ENCODE measurements around the gene NSG2.
A peak's percentile ranks its signal among the peaks of the same experiment; 100 is the strongest.

NSG2 gene

DNA sequence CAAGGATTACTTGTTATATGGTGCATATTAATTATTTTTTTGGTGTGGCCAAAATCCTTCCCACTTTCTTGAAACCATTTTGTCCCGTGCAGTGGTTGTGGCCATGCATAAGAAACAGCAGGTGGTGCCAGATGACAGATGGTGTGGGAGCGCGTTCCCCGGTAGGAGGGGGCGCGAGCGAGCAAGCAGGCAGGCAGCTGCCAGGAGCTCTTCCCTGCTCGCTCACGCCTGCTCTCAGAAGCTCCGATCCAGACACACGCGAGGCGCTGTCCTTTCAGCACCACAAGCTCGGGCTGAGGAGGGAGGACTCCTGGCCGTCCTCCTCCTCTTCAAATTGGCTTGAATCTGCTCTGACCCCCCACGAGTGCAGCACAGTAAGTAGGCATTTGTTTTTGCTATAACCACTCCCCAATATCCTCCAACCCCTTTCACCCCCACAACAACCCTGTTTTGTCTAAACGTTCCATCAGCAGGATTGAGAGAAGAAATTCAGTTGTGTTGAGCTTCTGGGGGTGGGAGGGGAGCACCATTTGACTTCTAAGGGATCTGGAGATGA is at the start of gene NSG2:
Gene NSG2, plus strand, starts transcription at position 237 of the 556 bp plus-strand sequence. CDS start 1,050 bp downstream, outside the sequence.
- CTCF ChIA-PET, result interaction anchor here (0.6 to 8.4 kb wide), 24 partner anchors 9 to 487 kb away, joined by 3 to 509 read pairs (median 4); no protein-coding TSS in a partner anchor
- H3K4me3 ChIP-seq (ENCODE audit: low read depth, low read length), result no peak within 1 kb of the TSS
- POLR2A ChIA-PET, result interaction anchor here (0.8 kb wide), 1 partner anchor 266 kb away, joined by 3 read pairs; no protein-coding TSS in a partner anchor
- peak; percentile 41 for DNase-seq (ENCODE audit: low read depth, low spot score)
- TF ChIP-seq, protein P1, sequence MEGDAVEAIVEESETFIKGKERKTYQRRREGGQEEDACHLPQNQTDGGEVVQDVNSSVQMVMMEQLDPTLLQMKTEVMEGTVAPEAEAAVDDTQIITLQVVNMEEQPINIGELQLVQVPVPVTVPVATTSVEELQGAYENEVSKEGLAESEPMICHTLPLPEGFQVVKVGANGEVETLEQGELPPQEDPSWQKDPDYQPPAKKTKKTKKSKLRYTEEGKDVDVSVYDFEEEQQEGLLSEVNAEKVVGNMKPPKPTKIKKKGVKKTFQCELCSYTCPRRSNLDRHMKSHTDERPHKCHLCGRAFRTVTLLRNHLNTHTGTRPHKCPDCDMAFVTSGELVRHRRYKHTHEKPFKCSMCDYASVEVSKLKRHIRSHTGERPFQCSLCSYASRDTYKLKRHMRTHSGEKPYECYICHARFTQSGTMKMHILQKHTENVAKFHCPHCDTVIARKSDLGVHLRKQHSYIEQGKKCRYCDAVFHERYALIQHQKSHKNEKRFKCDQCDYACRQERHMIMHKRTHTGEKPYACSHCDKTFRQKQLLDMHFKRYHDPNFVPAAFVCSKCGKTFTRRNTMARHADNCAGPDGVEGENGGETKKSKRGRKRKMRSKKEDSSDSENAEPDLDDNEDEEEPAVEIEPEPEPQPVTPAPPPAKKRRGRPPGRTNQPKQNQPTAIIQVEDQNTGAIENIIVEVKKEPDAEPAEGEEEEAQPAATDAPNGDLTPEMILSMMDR (IDR thresholded peaks at IDR 0.05; ENCODE audit: insufficient read depth, low read length, missing control alignments), result peak; percentile 71

GRCh38 chr5:173997331-173997730 is 48.2 kb upstream of the NSG2 start:
- DNase-seq (ENCODE audit: low read depth, low spot score), result no peak
- ChIA-PET POLR2A (no interaction called here), CTCF (interaction anchor here (0.5 to 2.1 kb wide), 3 partner anchors 24 to 320 kb away, joined by 3 to 6 read pairs (median 4); no protein-coding TSS in a partner anchor)
- TF ChIP-seq, protein P1 (IDR thresholded peaks at IDR 0.05; ENCODE audit: insufficient read depth, low read length, missing control alignments), result no peak
- no peak overlapping the region for H3K4me3 ChIP-seq (ENCODE audit: low read depth, low read length)

DNA sequence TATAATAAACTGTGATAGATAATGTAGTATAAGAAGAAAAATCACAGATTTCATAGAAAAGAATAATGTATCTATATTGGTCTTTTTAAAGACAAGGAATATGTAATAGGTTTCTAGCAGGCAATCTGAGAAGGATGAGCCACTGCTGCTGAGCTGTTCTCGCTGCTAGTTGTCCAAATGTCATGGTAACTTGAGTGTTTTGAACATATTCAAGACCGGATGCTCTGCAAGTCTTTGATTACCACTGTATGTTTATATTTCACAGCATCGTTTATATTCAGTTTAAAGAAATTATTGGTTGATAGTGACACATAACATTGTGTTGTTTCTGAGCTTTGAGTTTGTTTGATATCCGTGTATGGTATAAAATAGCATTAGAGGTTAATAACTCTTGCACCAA is 47.0 kb upstream of the NSG2 start:
- TF ChIP-seq, protein P1 (IDR thresholded peaks at IDR 0.05; ENCODE audit: insufficient read depth, low read length, missing control alignments), result no peak
- POLR2A ChIA-PET, result no interaction called here
- H3K4me3 ChIP-seq (ENCODE audit: low read depth, low read length), result no peak overlapping the region
- CTCF ChIA-PET, result interaction anchor here (0.8 to 1.5 kb wide), 5 partner anchors 10 to 355 kb away, joined by 3 to 4 read pairs (median 3); no protein-coding TSS in a partner anchor
- no peak for DNase-seq (ENCODE audit: low read depth, low spot score)

GRCh38 chr5:174000076-174000475 is 45.4 kb upstream of the NSG2 start:
- no peak overlapping the region for H3K4me3 ChIP-seq (ENCODE audit: low read depth, low read length)
- CTCF ChIA-PET, result no interaction called here
- DNase-seq (ENCODE audit: low read depth, low spot score), result no peak
- POLR2A ChIA-PET, result no interaction called here
- TF ChIP-seq, protein P1 (IDR thresholded peaks at IDR 0.05; ENCODE audit: insufficient read depth, low read length, missing control alignments), result no peak

DNA sequence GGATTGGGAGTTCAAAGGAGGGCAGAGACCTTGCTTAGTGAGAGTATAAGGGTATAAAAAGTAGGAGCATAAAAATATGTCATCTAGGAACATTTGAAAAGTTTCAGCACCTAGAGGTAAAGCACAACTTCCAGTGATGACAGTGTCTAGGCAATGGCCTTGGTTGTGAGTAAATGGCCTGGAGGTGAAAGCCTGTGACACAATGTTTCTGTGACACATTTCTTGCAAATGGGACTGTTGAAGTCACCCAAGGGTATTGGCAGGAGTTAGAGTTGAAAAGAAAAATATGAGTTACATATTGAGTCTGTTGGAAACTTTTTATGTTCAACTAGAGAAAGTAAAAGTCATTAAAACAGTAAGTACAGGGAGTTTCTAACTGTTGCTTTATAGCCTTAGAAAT is 41.7 kb upstream of the NSG2 start:
- no peak overlapping the region for H3K4me3 ChIP-seq (ENCODE audit: low read depth, low read length)
- POLR2A ChIA-PET, result no interaction called here
- TF ChIP-seq, protein P1 (IDR thresholded peaks at IDR 0.05; ENCODE audit: insufficient read depth, low read length, missing control alignments), result no peak
- CTCF ChIA-PET, result no interaction called here
- DNase-seq (ENCODE audit: low read depth, low spot score), result no peak

DNA sequence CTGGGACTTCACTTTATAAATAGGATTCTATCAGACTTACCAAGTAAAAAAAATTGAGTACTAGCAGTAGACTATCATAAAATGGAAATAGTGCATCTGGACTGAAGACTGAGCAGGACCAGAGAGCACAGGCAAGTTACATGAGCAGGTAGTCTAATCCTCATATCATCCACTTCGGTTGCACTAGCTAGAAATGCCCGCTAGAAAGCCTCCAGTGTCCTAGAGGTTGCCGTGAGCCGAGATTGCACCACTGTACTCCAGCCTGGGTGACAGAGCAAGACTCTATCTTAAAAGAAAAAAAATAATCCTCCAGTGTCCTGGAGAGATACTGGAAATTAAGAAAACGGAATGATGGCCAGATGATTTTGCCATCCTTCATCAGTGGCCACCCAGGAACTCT is 36.6 kb upstream of the NSG2 start:
- ChIA-PET CTCF (interaction anchor here (1.1 to 2.4 kb wide), 2 partner anchors 10 to 11 kb away, joined by 3 to 6 read pairs; no protein-coding TSS in a partner anchor), POLR2A (no interaction called here)
- no peak overlapping the region for H3K4me3 ChIP-seq (ENCODE audit: low read depth, low read length)
- DNase-seq (ENCODE audit: low read depth, low spot score), result no peak
- TF ChIP-seq, protein P1 (IDR thresholded peaks at IDR 0.05; ENCODE audit: insufficient read depth, low read length, missing control alignments), result no peak

Measured in AG04449 (cell line).